Activated T-helper 9 cell treated with anti-CD3 and anti-CD28 coated beads, Interleukin-2, amount 50 U/mL, for 16 hours (primary cell): ENCODE results near the gene MS4A18.
A peak's percentile ranks its signal among the peaks of the same experiment; 100 is the strongest.

Source experiments
- DNase-seq: peaks from one replicate; pipeline ENCODE4 v3.0.0-alpha.2; 2020; ENCODE audit warnings: low read depth

Gene MS4A18

DNA sequence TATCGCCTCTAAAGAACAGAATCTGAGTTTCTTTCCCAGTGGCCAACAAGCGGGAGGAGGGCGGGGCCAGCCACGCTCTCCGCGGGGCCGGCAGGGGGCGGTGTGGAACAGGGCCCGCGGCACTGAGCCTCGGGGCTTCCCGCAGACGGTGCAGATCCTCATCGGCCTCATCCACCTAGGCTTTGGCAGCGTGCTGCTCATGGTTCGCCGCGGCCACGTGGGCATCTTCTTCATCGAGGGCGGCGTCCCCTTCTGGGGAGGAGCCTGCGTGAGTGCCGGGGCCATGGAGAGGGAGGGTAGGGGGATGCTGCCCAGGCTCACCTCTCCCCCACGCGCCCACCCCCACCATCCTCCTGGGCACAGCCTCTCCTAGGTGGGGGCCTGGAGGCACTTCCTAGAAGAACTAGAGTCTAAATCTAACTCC lies 42.9 kb downstream of the MS4A18 start:
- no peak for DNase-seq

DNA sequence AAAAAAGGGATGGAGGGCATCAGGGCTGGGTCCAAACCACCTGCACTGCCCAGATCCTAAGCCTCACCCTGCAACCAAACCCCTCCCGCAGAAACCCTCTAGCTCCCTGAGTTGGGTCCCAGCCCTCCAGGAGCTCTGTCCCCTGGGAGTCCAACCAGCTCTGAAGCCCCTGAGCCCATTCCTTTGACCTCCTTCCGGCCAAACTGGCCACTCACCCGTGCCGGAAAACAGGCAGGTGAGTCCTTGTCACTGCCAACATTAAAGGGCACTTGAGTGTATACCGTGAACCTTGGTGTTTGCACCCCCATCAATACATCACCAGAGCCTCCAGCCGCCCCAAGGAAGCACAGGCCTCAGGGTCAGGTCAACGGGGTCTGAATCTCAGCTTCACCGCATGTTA lies 43.7 kb downstream of the MS4A18 start:
- DNase-seq: no peak

DNA sequence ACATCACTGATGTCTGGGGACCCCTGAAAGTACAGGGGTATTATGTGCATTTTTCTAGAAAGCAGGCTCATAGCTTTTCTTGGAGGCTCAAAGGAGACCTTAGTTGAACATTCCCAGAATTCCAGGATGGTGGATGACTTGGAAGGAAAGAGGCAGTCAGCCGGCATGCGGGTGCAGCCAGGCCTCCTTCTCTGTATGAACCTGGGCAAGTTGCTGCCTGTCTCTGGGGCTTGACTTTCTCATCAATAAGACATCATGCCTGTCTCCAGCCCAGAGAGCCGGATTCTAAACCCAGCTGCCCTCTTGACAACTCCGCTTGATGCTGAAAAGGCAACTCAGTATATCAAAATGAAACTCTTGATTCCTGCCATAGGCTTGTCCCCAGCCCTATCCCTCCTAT lies 44.8 kb downstream of the MS4A18 start:
- DNase-seq: no peak

DNA sequence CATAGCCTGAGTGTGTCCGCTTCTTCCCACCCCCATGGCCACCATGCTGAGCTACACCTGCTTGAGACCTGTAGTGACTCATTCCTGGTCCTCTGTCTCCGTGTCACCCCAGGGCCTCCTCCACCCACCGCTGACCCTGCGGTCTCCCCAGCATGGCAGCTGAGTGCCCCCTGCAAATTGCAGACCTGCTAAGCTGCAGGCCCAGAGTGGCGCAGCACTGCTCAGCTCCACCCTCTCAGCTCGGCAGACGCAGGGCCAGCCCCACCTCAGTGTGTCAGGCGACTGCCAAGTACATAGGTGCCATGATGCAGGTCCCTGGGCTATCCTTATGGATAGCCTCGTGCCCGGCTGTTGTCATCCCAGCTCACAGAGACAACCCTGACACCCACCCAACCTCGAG lies 45.3 kb downstream of the MS4A18 start:
- no peak for DNase-seq

DNA sequence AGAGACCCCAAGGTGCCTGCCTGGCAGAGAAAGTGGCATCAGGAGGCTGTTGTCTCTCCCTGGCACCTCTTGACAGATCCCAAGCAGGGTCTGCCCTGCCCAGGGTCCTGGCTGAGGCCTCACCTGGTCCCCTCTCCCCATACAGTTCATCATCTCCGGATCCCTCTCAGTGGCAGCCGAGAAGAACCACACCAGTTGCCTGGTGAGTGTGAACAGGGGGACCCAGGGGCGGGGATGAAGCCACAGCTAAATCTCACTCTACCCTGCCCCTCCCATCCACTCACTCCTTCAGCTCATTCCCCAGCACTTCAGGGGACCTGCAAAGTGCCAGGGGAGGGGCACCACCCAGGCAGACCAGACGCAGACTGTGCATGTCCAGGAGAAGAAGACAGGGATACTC lies 46.6 kb downstream of the MS4A18 start:
- no peak for DNase-seq

DNA sequence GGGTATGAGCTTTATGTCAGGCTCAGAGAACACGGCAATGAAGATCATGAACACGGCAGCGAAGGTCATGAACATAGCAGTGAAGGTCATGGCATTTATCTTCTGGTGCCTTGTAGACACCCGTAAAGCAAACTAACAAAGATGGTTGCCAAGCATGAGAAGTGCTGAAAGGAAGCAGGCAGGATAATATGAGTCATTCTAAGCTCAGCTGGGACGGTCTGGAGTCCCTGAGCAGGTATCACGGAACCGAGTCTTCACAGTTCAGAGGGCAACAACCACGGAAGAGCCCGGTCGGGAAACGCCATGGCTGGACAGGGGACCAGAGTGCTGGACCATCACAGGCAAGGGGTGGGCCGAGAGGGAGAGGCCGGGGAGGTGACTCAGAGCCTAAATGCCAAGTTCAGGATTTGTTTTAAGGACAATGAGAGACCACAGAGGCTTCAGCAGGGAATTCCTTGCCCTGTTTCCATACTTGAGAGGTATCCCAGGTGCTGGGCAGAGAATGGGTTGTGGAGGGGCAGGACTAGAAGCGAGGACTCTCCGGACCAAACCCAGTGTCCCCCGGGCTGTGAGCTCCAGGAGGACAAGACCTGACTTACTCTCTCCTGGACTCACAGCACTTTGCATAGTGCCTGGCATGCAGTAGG lies 47.5 kb downstream of the MS4A18 start:
- no peak for DNase-seq

DNA sequence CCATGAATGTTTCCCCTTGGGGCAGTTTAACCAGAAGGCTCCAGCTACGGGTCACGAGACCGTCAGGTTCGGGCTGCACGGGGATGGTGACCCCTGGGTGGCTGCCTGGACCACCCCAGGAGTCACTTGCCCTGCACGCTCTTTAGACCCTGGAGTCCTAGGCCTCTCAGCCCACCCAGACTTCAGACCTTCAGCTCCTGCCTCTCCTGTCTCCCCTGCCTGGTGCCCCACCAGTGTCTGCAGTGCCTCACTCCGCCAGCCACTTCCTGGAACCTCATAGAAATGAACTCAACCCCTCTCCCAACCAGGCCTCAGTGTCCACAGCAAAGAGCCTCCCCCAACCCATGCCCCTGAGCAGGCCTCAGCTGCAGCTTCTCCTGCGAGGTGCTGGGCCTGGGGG lies 48.1 kb downstream of the MS4A18 start:
- no peak for DNase-seq

DNA sequence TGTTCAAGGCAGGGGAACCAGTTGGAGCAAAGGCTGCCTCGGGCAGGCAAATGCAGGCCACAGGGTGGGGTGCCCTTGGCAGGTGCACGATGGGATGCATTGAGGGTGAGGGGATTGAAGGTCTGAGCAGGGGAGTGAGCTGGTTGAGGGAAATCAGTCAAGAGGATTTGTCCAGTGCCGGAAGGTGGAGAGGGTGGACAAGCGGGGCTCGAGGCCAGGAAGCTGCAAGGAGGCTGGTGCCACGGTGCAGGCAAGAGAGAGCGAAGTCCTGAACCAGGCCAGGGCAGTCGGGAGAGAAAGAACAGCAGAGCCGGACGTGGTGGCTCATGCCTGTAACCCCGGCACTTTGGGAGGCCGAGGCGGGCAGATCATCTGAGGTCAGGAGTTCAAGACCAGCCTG lies 50.2 kb downstream of the MS4A18 start:
- DNase-seq: no peak

DNA sequence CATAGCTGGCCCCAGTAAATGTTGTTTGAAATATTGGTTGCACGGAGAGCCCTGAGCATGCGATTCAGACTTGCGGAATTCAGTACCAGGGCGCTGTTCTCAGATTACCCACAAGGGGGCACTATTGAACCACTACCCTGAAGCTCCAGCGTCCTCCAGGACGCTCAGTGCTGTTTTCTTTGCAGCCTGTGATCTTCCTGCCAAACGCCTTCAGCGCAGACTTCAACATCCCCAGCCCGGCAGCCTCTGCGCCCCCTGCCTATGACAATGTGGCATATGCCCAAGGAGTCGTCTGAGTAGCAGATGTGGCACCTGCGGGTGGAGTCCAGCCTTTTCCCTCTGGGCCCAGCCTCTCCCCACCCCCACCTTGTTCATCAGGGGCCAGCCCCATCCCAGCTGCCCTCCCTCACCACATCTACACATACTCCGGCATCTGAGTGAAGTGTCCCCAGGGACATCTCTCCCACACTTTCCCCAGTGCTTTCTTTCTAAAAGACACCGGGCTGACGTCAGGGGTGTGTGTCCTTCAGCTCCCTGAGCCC lies 51.0 kb downstream of the MS4A18 start:
- peak; percentile 59 for DNase-seq

DNA sequence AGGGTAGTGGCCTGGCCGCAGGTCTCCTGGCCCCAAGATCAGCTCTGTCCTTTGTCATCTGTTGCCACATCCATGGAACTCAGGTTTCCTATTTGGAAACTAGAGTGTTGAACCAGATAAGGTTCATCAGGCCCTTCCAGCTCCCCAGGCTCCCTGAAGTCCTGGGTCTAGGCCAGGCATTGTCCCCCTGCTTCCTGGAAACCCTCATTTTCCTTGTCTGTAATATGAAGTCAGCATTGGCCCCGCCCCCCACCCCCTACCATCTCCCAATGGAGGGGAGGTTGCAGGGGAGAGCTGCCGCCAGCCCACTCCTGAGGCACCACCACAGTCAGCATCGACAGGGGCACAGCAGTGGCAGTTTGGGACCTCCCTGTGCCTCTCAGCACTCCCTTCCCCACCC lies 51.6 kb downstream of the MS4A18 start:
- DNase-seq: no peak

DNA sequence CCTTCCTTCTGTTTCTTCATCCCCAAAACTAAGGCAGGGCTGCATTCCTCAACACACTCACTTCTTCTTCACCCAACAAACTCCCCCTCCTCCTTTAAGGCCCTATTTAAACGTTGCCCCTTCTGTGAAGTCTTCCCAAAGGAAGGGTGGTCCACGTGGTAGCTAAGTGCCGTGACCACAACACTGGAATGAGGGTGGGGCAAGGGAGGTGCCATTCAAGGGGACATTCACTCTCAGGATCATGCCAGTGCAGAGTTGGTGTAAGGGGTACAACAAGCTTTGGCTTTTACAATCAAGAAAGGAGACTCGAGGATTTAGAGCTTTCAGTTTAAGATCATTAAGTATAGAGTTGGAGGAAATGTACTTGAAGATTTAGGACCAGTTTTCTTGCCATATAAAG lies 52.6 kb downstream of the MS4A18 start:
- no peak for DNase-seq

DNA sequence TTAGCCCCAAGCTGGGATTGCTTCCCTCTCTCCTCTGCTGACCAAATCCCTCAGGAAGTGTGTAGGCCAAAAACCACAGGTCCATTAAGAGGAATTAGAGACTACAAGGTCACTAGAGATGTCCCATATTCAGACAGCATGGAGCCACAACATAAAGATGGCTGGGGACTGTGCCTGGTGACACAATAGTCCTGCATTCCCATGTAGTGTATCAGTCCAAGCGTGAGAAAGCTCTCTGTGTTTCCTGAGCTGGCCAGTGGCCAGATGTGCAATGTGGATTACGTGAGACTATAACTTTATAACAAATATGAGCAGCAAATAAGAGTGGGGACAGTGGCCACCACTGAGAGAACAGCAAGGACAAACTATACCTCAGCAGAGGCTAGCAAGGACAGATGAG lies 53.1 kb downstream of the MS4A18 start:
- no peak for DNase-seq

DNA sequence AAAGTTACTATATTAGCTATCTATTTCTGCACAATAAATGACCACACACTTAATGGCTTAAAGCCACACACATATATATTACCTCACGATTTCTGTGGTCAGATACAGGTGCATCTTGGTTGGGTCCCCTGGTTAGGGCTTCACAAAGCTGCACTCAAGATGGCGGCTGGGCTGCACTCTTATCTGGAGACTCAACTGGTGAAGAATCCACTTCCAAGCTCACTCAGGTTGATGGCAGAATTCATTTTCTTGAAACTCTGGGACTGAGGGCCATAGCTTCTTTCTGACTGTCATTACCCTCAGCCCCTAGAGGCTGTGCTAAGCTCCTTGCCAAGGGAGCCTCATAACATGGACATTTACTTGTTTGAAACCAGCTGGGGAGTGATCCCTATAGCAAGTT lies 55.5 kb downstream of the MS4A18 start:
- no peak for DNase-seq

DNA sequence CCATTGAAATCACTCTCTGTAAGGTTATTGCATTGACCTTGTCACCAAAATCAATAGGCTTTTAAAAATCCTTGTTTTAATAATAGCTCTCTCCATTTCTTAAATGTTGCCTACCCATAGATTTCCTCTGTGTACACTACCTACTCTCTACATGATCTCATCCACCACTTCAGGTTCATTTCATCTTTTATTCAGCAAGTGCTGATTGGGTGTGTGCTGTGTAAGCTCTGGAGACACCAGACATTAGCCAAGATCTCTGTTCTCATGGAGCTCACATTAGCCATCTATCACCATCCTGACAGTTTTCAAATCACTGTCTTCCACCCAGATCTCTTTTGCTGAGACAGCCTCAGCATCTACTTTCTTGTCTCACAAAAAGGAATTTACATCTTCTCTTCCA lies 56.3 kb downstream of the MS4A18 start:
- DNase-seq: no peak

DNA sequence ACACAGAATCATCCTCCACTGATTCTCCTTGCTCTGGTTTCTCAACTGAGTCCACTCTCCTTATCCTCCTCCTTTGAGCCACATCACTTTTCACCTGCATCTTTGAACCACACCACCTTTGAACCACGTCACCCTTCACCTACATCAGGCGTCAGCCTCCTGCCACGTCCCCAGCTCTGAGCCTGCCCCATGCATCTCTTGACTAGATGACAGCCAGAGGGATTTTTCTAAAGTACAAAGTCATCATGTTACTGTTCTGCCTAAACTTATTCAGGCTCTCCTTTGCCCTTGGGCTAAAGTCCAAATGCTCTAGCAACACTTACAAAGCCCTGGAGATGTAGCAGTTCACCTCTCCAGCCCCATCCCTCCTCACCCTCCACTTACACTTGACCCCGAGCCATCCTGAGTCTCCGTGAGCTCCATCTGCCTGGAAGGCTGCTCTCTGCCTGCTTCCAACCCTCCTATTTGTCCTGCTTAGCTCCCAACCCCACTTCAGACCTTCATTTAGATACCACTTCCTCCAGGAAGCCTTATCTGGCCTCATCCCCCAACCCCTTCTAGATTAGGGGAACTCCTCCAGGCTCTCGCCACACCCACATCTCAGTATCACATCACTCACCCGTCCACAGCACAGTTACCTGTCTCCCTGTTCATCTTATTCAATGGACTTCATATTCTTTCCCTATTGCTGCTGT lies 56.9 kb downstream of the MS4A18 start:
- DNase-seq: no peak

DNA sequence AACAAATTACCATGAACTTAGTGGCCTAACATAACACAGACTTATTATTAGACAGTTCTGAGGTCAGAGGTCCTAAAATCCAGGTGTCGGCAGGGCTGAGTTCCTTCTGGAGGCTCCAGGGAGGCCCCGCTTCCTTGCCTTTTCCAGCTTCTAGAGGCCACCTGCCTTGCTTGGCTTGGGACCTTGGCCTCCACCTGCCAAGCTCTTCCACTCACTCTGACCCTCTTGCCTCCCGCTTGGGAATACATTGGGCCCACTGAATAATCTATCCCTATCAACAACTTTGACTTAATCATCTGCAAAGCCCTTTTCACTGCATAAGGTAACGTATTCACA lies 57.4 kb downstream of the MS4A18 start:
- no peak for DNase-seq

DNA sequence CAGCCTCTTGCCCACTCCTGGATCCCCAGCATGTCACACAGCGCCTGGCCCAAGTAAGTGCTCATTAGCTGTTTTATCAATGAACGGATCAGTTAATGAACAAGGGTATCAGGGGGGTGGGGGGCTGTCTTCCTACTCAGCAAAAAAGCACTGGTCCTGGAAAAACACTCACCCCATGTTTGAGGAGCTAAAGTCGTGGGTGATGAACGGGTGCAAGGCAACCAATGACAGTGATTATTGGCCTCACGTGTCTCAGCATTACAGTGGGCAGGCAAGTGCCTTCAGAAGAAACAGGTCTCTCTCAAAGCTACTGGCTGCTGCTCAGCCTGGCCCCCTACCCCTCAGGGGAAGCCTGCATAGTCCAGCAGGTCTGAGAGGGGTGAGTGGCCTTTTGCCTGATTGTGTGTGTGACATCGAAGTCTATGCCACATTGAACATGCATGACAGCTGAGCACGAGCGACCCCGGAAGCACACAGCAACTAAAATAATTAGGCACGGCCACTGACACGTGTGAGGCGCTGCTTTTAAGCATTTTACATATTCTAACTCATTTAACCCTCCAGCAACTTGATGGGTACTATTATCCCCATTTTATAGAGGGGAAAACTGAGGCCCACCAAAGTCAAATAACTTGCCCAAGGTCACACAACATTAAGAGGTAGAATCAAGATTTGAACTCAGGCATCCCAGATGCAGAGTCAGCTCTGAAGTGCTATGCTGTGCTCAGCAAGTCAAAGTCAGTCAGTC lies 58.0 kb downstream of the MS4A18 start:
- no peak for DNase-seq

DNA sequence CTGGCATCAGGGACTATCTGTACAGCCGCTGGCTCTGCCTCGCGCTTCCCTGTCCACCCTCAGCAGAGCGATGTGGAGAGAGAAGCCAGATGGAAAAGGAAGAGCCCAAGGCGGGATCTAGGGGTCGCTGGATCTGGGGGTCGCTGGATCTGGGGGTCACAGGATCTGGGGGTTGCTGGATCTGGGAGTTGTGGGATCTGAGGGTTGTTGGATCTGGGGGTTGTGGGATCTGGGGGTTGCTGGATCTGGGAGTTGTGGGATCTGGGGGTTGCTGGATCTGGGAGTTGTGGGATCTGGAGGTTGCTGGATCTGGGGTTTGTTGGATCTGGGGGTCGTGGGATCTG lies 58.6 kb downstream of the MS4A18 start:
- no peak for DNase-seq

DNA sequence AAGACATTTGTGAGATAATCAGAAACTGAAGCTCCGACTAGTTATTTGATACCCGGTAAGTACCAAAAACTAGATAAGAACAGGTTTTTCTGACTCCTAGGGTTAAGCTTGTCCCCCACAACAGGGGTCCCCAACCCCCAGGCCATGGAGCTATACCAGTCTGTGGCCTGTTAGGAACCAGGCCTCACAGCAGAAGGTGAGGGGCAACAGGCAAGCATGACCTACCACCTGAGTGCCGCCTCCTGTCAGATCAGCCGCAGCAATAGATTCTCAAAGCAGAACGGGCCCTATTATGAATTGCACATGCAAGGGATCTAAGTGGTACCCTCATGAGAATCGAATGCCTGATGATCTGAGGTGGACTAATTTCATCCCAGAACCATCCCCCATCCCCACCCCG lies 59.4 kb downstream of the MS4A18 start:
- no peak for DNase-seq

DNA sequence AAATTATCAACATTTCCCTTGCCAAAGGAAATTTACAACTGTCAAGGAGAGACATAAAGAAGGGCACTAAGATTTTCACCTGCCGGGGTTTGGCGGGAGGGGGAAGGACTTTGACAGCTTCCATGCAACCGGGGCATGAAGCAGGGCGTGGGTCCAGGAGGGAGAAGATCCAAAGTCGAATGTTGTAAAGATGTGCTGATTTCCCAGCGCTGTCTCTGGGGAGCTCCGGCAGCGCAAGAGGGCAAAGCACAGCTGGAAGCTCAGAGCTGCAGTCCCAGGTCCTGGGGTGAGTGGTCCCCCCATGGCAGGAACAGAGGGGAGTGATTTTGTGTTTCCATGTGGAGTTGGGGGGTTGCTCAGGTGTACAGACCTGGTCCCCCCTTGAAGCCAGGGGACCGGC lies 60.6 kb downstream of the MS4A18 start, which contains the start of gene MS4A10:
Gene MS4A10 (plus strand): TSS at position 198 of the 400 bp plus-strand sequence. CDS start 5,003 bp downstream, outside the sequence.
- no peak for DNase-seq

DNA sequence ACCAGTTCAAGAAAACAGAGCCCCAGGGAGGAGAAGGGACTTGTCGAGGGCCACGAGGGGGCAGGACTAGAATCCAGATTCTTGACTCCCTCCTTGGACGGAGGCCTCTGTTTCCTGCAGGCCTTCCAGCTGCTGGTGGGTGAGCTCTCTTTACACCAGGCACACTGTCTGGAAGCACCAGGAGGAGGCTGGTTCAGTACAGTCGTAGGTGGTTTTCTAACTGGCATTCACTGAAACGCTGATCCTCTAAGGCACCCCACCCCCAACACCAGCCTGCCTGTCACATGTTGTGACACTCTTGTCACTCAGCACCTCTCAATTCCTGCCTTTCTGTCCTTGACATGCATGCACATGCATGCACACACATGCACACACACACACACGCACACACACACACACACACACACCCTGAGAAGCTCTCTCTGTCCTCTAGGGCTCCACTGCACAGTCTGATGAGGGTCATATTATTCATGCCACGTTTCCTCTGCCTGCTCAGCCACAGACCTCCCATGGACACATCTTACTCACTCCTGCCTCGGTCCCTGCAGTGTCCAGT lies 61.4 kb downstream of the MS4A18 start:
- DNase-seq: no peak

DNA sequence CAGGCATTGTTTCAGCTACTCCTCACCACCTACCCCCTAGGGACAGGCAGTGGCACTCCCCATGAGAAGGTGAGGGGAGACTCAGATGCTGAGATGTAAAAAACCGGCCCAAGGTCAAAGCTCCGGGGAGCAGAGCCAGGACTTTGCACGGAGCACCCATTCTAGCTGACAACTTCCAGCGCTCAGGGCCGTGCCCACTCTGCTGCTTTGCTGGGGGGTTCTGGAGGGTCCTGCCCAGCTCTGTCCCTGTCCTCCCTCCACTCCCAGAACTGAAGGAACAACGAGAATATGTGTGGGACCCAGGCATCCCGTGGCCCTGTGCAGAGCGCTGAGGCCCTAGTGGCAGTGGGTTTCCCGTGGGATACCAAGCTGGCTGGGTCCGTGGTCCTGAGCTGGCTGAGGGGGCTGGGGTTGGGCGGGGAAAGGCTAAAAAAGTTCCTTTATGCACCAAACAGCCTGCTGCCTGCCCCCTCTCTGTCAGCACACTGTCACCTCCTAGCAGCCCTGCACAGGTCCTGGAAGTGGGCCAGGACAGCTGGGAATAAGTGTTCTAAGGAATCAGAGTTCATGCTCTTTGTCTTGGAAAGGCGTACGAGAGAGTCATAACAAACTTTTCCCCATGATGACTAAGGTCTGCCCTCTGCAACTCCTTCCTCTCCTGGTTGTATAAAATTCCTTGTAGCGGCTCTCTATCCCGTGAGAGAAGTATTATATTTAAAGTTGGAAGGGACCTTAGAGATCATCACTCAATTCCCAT lies 62.5 kb downstream of the MS4A18 start:
- no peak for DNase-seq
